Activated gamma-delta T cell treated with Interleukin-2 at 50 U/mL for 16 hours (primary cell): ENCODE results near the gene NTM.

Experiments
- DNase-seq: peaks from one replicate; pipeline ENCODE4 v3.0.0-alpha.2; 2020

NTM gene

GRCh38 chr11:132101881-132102280 is 731.5 kb downstream of the NTM start:
- no peak for DNase-seq

GRCh38 chr11:132103021-132103420 is 732.6 kb downstream of the NTM start:
- no peak for DNase-seq

- no peak for DNase-seq
These were observed 735.9 kb downstream of the NTM start for GRCh38 chr11:132106096-132106982.

GRCh38 chr11:132111316-132111715 is 740.9 kb downstream of the NTM start:
- DNase-seq: no peak

GRCh38 chr11:132111838-132112237 is 741.4 kb downstream of the NTM start:
- no peak for DNase-seq

GRCh38 chr11:132112846-132113245 is 742.4 kb downstream of the NTM start:
- DNase-seq: no peak

- no peak for DNase-seq
These were observed 743.8 kb downstream of the NTM start for GRCh38 chr11:132114185-132114584.

GRCh38 chr11:132114743-132115142 is 744.3 kb downstream of the NTM start:
- DNase-seq: no peak

GRCh38 chr11:132115454-132115853 is 745.0 kb downstream of the NTM start:
- no peak for DNase-seq

GRCh38 chr11:132116516-132116915 is 746.1 kb downstream of the NTM start:
- DNase-seq: no peak

GRCh38 chr11:132118661-132119060 is 748.2 kb downstream of the NTM start:
- DNase-seq: no peak

- no peak for DNase-seq
These were observed 749.2 kb downstream of the NTM start for GRCh38 chr11:132119573-132119972.

- DNase-seq: no peak
These were observed 752.3 kb downstream of the NTM start for GRCh38 chr11:132122735-132123134.

- DNase-seq: no peak
These were observed 753.0 kb downstream of the NTM start for GRCh38 chr11:132123449-132123848.

- DNase-seq: no peak
These were observed 753.7 kb downstream of the NTM start for GRCh38 chr11:132123854-132124835.

GRCh38 chr11:132125988-132126871 is 755.8 kb downstream of the NTM start:
- no peak for DNase-seq

GRCh38 chr11:132126973-132127899 is 756.8 kb downstream of the NTM start:
- no peak for DNase-seq

GRCh38 chr11:132127900-132128288 is 757.5 kb downstream of the NTM start:
- DNase-seq: no peak

- DNase-seq: no peak
These were observed 760.6 kb downstream of the NTM start for GRCh38 chr11:132131047-132131446.

- DNase-seq: no peak
These were observed 761.5 kb downstream of the NTM start for GRCh38 chr11:132131961-132132360.

GRCh38 chr11:132134322-132134721 is 763.9 kb downstream of the NTM start:
- DNase-seq: no peak
